ENCODE measurements around the gene ATP5ME.
"Not testable (repeated sequence)": the region's sequence is repeated elsewhere in the genome, so short reads cannot be mapped to it uniquely, and the experiment has no call there.

The ATP5ME gene

DNA sequence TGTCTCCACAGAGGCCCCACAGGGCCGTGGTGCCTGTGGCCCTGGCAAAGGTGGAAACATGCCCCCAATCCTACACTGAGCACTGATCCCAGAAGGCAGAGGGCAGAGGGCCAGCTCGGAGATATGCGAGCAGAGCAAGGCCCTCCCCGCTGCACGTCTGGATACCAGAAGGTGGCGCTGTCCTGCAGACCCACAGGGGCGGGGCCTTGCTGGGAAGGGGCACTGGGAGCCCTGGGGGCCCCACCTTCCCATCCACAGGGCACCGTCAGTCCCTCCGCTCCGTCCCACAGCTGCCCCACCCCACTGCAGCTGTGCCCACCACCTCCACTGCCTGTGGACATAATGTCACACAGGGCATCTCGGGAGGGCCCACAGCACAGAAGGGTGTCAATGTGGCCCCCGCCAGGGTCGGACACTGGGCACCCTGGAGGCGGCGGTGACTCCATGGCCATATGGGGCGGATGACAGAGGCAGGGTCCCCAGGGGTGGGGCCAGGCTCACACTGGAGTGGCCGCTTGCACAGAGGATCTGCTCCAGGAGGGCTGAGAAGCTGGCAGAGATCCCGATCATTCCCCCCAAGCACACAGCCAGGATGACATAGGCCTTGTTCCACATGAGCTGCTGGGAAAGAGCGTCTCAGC, 10.0 kb upstream of the ATP5ME start:
- peak; percentile 71 for DNase-seq (ENCODE audit: low spot score)

DNA sequence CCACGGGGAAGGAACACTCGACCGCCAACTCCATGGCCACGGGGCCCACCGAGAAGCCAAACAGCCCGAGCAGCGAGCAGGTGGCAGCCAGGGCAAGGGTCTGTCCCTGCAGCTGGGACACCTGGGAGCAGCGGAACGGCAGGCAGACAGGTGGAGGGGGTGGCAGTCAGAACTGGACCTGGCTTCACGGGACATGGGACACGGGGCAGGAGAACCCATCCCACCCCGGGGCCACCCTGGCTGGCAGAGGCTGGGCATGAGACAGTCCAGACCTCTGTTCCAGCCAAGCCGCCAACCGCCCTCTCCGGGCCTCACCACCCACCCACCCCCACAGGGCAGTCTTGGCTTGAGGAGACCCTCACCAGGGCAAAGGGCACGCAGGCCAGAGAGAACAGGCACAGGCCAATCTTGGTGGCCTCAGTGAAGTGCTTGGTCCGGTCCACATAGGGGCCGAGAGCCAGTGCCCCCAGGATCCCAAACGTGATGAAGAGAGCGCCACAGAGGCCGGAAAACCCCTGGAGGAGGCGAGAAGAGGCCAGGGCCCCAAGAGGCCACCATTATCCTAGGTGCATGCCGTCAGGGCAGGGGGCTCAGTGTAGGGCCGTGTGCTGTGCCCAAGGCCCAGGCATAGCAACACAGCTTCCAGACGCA, 9.3 kb upstream of the ATP5ME start:
- DNase-seq (ENCODE audit: low spot score) = no peak

DNA sequence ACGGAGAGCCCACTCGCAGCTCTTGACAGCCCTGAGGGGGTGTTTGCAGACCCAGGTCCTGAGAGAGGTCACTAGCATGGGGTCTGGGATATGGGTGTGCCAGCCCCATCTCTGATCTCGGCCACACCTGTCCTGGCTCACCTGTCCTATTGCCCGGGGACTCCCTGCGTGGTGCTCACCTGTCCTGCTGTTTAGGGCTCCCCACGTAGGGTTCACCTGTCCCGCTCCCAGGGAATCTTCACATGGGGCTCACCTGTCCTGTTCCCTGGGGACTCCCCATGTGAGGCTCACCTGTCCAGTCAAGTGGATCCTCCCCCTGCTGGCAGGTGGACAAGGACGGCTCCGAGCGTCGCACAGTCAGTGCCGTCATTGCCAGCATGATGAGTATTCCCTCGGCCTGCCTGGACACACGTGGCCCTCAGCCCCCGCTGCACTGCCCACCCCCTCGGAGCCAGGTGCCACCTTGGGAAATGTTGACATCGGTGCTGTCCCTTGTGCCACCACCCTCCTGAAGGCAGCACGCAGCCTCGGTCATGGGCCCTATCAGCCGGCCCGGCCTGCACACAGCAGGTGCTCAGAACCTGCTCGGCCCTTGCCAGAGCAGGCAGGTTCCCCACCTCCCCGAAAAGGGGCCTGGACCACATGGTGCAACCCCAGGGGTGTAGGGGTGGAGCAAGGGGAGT, 8.6 kb upstream of the ATP5ME start:
- no peak for DNase-seq (ENCODE audit: low spot score)

DNA sequence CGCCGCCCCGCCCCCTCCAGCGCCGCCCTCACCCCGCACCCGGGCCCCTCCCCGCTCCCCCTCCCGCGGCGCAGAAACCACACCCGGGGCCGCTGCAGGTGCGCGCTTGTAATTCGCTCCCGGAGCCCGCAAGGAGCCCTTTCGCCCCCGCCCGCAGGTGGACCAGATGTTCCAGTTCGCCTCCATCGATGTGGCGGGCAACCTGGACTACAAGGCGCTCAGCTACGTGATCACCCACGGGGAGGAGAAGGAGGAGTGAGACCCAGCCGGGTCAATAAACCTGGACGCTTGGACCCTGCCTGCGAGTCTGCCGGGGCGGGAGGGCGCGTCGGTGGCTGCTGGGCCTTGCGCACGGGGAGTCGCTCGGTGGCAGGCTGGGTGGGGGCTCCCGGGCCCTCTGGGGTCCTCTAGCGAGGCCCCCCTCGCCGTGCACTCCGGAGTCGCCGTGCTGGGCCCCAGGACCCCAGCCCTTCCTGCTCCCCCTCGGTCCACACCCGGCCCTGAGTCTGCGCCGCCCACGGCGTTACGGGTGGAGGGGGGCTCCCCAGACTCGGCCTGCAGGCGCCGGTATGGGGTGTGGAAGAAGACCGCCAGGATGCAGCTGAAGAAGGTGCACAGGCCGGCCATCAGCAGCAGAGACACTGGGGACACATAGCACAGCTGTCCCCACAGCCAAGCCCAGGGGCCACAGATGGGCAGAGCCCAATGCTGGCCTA, 7.8 kb upstream of the ATP5ME start:
- no peak for DNase-seq (ENCODE audit: low spot score)

DNA sequence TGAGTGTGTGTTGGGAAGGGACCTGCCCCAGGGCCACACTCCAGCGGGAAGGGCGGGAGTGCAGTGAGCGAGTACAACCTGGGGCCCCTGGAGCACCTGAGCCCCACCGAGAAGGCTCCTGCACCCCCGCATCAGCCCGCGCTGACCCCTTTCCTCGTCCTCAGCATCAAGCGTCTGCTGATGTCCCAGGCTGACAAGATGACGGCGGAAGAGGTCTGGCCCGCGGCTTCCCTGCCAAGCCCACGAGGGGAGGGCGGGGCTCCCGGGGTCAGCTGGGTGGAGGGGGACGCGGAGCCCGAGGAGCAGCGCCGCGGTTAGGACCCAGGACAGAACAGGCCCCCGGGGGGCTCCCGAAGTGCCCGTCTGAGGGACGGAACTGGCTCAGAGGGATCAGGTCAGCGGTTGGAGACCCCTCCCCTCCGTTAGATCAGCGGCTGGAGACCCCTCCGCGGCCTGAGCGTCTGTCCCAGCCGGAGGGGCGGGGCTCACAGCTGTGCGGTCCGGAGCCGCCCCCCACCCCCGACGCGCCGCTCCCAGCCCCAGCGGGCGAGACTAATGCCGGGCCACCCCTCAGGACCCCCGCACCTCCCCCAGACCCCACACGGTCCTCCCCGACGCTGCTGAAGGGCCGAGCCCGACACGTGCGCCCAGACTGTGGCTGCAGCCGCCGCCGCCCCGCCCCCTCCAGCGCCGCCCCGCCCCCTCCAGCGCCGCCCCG, 7.0 kb upstream of the ATP5ME start:
- DNase-seq (ENCODE audit: low spot score) = peak; percentile 67

DNA sequence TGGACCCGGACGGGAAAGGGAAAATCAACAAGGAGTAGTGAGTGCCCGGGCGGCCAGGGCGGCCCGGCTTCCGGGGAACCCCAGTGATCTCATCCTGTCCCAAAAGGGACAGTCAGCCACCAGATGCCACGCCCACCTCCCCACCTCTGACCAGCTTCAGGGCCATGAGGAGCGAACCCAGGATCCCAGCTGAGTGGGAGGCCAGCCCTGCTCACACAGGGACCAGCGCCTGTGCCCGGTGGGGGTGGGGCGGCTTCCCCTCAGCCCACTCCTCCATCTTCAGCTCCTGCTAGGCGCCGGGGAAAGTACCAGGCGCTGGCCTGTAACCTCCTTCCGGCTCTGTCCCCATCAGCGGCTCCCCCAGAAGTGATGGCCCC, 6.5 kb upstream of the ATP5ME start:
- peak; percentile 41 for DNase-seq (ENCODE audit: low spot score)

DNA sequence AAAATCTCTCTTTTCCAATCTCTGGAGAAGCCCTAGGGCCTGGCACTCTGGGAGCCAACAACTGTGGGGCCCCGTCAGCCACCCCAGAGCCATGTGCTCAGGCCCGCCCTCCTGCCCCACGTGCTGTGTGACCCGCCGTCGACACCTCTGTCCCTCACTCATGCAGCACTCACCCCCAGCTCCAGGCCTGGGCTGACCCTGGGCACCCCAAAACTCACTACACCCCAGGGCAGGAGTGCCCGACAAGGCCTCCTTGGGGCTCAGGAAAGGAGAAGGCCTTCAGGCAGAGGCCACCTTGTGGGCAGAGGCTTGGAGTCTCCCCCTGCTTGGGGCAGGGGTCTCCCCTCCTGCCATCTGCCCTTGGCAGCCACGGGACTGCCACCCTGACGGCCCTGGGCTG, 6.0 kb upstream of the ATP5ME start:
- DNase-seq (ENCODE audit: low spot score) = no peak

DNA sequence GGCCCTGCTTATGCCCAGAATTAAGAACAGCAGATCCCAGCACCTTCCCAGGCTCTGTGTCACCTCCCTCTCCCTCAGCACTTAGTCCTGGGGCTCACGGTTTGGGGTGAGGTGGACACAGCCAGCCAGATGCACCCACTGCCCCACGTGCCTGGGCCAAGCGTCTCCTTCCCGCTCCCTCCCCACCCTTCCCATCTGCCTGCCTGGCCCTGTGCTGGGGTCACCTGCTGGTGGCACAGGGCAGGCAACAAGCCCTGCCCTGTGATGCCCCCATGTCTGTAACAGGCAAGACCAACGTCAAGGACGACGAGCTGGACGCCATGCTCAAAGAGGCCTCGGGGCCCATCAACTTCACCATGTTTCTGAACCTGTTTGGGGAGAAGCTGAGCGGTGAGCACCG, 5.6 kb upstream of the ATP5ME start:
- no peak for DNase-seq (ENCODE audit: low spot score)

DNA sequence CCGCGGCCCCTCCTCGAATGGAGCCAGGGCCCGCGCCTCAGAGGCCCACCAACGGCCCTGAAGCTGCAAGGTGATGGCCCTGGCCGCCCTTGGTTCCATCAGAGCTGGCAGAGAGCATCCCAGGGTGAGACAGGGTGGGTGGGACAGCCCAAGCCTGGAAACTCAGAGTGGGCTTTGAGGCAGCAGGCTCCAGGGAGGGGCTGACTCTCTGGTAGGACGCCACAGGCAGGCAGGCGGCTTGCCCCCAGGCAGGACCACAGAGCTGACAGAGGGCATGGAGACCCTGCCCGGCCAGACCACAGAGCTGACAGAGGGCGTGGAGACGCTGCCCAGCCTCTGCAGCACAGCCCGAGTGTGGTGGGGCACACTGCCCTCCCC, 5.0 kb upstream of the ATP5ME start:
- no peak for DNase-seq (ENCODE audit: low spot score)

DNA sequence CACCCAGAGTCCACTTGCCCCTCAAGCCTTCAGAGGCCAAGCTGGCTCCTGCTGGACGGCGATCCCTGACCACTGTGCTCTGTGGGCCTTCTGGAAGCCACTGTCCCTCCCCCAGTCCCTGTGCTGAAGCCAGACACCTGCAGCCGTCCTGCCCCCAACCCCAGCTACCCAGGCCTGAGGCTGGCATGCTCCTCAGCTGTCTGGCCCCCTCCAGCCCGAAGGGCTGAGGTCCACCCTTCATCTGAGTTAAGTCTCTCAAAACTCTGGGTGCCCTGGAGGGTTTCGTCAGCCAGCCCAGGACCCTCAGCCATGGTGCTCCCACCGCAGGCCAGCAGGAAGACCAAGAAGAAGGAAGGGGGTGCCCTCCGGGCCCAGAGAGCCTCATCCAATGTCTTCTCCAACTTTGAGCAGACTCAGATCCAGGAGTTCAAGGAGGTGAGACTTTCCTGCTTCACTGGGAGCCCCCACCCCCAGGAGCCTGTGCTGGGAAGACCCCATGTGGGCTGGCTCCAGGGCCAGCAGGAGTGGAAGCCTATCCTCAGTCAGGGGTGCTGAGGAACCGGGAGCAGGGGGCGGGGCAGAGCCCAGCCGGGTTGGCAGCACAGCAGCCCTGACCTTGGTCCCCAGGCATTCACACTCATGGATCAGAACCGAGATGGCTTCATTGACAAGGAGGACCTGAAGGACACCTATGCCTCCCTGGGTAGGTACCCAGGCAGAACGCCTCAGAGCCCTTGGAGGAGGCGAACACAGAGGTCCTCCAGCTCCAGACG, 4.4 kb upstream of the ATP5ME start:
- DNase-seq (ENCODE audit: low spot score) = no peak

DNA sequence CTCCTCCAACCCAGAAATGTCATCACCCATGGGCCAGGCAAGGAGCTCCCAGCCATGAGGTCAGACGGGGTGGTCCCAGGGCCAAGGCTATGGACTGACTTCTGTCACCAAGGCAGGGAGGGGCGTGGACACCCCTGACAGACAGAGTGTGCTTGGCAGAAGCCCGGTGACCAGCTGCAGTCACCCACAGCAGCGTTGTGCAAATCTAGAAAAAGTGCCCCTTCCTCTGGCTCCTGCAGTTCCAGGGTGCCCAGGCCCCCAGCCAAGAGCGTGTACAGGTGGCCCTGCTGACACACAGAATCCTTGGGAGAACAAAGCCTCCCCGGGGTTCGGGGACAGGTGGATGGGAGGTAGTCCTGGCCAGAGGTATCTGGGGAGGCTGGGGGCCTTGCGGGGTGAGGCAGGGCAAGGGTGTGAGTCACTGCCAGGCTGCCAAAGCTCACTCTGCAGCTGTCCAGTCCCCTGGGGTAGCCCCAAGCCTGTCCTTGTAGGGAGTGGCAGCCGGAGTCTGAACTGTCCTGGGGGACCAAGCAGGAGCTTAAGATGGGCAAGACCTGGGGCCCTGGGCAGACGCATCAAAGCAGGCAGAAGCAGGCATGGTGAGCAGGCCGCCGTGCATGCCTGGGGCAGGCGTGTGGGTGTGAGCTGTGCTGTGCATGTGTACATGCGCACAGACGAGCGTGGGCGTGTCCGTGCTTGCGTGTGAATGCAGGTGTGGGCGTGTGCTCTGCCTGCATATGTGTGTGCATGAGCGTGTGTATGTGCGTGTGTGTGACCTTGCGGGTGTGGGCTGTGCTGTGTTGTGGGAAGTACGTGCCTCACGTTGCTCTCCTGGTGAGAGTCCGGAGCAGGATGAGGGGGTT, 3.6 kb upstream of the ATP5ME start:
- DNase-seq (ENCODE audit: low spot score) = no peak

DNA sequence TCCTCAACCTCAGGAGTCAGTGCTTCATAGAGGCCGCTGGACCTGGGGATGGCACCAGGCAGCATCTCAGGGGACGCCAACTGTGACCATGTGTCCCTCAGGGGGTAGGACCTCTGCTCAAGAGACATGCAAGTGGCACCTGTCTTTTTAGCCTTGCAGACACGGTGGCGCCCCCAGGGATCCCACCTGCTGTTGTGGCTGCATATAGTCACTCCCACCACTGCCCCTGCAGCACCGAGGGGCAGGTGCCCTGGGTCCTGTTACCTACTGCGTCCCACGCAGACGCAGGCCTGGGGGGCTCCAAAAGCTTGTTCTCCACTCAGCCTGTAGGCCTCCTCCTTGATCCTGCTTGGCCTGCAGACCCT, 2.8 kb upstream of the ATP5ME start:
- no peak for DNase-seq (ENCODE audit: low spot score)

DNA sequence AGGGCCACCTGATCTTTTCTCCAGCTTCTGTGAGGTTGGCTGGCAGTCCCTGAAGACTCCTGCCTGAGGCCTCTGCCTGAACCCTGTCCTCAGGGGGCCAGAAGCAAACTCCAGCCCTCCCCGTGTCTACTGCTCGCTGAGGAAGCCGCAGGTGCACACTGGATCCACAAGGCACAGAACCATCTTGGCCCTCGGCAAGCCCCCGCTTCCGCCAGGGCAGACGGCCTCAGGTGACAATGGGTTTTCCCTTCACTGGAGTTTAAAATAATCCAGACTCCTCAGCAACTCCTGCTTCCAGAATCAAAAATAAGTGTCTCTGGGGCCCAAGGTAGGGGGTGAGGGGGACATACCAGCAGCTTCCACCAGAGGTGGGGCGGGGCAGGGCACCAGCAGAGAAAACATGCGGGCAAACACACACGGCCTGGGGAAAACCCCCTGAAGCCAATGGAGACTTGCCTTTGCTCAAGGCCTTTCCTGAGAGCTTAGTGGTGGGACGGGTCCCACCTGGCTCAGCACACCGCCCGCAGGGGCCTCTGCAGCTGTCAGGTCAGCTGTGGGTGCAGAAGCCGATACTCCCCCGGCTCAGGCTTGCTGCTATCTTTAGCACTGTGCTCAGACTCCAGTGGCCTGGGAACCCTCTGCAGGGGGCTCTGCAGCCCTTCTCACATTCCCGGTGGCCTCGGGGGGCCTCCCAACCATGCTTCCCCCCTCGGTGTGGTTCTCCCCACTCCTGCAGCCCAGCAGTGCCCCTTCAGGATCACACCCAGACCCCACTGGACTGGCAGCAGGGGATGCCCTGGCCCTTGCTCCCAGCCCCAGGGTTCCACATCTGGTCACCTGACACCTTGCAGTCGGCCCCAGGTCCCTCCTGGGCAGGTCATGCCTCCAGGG, 2.1 kb upstream of the ATP5ME start:
- no peak for DNase-seq (ENCODE audit: low spot score)

DNA sequence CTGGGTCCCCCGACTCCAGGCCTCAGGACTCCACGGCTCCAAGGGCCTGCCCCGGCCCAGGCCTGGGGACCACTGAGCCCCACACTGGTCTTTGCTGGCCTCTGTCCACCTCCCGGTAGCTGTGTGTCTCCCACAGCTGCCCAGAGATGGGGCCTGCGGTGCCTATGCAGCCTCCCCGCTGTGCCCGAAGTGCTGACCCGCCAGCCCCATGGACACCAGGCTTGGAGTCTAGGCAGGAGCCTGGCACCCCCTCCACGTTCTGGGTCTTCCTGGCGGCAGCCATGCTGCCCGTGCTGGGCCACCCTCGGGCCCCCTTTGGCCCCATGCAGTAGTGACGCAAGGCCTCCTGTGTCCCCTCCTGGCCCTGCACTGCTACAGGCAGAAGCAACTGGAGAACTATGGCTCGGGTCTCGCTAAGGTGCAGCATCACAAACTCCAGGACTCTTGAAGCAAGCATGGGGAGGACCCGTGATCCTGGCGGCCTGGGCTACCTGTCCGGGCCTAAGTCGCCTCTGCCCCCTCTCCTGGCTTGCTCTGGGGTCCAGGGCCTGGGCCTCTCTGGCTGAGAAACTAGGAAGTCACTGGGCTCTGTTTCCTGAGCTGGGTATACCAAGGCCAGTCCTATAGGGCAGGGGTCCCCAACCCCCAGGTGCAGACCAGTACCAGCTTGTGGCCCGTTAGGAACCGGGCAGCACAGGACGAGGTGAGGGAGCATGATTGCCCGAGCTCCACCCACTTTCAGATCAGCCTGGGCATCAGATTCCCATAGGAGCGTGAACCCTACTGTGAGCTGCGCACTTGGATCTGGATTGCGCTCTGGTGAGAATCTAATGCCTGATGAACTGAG, 1.2 kb upstream of the ATP5ME start:
- DNase-seq (ENCODE audit: low spot score) = peak; percentile 21

DNA sequence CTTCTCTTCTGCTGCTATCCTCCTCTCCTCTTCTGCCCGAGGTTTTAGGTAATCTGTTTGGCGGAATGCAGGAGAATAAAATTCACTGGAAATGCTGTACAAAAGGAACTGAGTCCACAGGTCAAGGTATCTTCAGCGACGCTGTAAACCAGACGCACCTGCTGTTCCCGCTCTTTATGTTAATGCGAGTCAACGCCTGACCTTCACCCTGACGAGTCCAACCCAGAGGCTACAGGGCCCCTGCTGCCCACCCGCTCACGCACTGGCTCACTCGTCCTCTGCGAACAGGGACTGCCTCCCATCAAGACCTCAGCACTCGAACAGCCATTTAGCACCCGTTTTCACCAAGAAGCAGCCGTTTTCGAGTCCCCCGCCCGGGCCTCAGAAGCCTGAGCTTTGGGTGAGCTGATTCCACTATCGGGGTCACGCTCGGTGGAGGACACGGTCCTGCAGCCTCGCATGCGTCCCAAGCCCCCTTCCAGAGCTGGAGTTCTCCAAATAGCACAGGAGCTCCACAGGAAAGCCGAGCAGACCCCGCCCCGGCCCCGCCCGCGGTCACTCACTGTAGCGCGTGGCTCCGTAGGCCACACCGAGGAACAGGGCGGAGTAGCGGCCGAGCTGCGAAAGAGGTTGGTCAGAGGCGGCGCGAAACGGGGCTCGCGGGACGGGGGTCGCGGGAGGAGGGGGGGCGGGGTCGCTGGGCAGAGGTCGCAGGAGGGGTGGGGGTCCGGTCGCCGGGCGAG, 556 bp downstream of the ATP5ME start:
- peak; percentile 39 for DNase-seq (ENCODE audit: low spot score)

DNA sequence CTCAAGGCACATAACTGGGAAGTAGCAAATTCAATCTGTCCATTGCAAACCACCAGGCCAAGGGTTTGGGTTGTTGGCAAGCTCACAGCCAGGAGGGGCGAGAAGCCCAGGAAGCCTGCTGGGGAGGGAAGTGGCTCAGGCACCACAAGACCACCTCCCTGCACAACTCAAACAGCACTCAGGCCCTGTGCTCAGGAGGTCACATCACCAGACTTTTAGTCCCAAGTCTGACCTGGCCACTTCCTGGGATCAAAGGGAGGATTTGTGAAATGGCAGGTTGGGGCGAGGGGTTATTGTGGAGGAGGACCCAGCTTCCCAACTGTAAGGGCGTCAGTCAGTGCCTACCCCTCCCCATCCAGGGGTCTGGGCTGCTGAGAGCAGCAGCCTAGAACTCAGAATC, 2.3 kb downstream of the ATP5ME start:
- no peak for DNase-seq (ENCODE audit: low spot score)

DNA sequence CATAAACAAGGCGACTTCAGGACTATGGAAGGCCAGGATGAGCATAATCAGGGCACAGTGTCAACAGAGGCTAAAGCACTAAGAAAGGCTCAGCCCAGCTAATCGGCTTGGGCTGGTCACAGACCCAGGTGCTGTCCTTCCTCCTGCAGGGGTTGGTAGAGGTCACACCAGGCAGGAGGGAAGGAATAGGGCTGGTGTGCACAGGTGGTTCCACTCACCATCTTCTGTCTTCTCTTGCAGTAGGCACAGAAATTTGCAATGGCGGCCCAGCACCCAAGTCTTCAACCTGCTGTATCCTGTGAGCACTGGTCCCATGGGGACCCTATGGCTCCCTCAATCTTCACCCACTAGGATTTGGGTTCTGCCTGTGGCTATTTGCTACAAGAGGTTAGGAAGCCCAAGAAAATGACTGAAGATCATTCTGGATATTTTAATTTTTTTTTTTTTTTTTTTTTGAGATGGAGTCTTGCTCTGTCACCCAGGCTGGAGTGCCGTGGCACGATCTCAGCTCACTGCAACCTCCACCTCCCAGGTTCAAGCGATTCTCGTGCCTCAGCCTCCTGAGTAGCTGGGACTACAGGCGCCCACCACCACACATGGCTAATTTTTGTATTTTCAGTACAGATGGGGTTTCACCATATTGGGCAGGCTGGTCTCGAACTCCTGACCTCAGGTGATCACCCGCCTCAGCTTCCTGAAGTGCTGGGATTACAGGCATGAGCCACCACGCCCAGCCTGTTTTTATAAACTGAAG, 4.1 kb downstream of the ATP5ME start:
- DNase-seq (ENCODE audit: low spot score) = not testable (repeated sequence)
